Stimulated activated CD4-positive, alpha-beta T cell treated with anti-CD3 and anti-CD28 coated beads, TNF-alpha, amount 100 ng/mL, for 1 hour (primary cell): ENCODE measurements around the gene BTNL8.
"Not testable (repeated sequence)": the region's sequence is repeated elsewhere in the genome, so short reads cannot be mapped to it uniquely, and the experiment has no call there.

Experiments
- DNase-seq, 3 donors: peaks; one replicate each; pipeline ENCODE4 v3.0.0-alpha.2; 2020; ENCODE audit warnings: low read depth in 3 of 3, low spot score in 1 of 3

BTNL8 gene

GRCh38 chr5:180874804-180875582 lies 24.0 kb upstream of the BTNL8 start:
- no peak for DNase-seq

- DNase-seq, result no peak
These were observed 23.0 kb upstream of the BTNL8 start for GRCh38 chr5:180875860-180876426.

- DNase-seq, result not testable (repeated sequence)
These were observed 13.0 kb upstream of the BTNL8 start for GRCh38 chr5:180885845-180886529.

GRCh38 chr5:180889381-180889780 lies 9.6 kb upstream of the BTNL8 start:
- DNase-seq, result no peak

- DNase-seq, result not testable (repeated sequence)
These were observed 3.6 kb upstream of the BTNL8 start for GRCh38 chr5:180895330-180895729.

GRCh38 chr5:180900178-180900577 lies 1.2 kb downstream of the BTNL8 start:
- no peak for DNase-seq

DNA sequence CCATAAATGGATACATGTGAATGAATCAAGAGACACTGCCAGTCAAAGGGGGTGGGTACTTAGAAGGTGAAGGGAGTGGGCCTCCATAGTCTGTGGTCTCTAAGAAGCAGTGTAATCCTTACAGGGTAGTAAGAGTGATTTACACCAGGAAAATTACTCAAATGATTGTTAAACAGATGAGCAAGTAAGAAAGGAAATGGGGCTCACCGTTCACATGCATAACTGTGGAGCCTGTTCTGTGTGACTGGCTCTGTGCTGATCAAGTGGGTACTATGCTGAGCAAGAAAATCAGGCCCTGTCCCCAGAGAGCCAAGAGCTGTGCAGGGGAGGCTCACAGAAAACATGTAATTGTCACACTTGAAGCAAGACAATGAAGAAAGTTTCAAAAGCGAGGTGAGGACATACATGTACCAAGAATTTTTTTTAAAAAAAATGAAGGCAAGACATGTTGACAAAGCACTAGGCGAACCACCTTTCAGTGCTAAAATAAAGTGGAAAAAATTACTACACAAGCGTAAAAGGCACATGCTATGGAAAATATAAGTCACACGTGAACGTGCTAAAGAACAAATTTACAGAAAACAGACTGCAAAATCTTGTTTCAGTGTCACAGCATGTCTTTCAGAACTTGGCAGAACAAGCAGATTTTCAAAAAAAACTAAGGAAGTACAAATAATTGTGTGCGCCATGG lies 2.5 kb downstream of the BTNL8 start:
- no peak for DNase-seq

- DNase-seq, result no peak
These were observed 9.4 kb downstream of the BTNL8 start for GRCh38 chr5:180908400-180908799.

DNA sequence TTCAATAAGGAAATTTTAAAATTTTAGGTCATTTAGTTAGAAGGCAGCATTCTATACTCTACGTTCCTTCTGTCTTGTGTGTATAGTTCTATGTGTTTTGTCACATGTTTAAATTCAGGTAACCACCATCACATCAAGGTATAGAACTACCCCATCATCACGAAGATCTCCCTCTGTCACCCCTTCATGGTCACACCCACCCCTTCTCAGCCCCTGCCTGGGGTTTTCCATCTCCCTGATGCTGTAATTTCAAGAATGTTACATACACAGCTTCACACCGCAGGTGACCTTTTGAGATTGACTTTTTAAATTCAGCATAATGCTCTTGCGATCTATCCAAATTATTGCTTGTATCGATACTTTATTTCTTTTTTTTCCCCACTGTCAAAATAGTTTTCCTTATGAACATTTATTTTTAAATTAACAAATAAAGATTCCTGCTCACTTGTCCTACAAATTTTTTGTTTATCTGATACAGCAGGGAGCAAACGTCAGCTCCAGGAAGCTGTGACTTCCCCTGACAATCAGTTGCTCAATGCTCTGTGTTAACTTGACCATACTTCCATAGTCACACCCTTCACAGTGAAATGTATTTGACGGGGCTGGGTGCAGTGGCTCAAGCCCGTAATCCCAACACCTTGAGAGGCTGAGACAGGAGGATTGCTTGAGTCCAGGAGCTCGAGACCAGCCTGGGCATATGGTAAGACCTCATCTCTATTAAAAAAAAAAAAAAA lies 10.2 kb downstream of the BTNL8 start:
- DNase-seq, result no peak

GRCh38 chr5:180909782-180910181 lies 10.8 kb downstream of the BTNL8 start:
- no peak for DNase-seq

- DNase-seq, result no peak
These were observed 11.2 kb downstream of the BTNL8 start for GRCh38 chr5:180910182-180910581.

DNA sequence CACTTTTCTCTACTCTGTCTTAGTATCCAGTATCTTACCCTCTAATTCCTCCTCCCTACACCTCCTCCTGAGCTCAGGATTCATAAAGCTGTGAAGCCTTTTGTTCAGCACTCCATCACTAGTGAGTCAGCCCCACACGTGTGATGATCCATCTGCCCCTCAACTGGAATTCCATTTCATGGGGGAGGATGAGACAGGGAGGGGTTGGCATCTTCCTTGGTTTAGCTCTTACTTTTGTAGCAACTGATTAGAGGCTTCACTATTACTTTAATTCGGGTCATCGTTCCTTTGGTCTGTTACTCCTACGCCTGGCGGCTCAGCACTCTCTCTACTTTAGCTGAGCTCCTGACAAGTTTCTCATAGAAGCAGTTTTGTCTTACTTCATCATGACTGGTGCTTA lies 11.8 kb downstream of the BTNL8 start:
- DNase-seq, result no peak

DNA sequence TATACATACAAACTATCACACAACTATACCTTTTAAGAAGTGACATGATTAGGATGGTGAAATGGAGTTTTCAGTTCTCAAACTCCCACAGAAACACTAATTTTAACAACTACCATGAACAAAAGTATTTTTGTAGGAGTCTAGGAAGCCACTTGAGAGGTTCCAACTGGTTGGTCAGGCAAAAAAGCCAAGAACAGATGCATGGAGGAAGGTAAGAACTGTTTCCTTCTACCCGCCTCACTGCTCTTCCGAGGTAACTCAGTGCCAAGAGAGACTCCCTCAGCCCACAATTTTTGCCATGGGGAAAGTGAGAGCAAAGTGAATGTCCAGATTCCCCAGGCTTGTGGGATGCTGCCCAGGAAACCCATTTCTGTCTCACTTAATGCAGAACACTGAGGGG lies 15.7 kb downstream of the BTNL8 start:
- DNase-seq, result no peak

DNA sequence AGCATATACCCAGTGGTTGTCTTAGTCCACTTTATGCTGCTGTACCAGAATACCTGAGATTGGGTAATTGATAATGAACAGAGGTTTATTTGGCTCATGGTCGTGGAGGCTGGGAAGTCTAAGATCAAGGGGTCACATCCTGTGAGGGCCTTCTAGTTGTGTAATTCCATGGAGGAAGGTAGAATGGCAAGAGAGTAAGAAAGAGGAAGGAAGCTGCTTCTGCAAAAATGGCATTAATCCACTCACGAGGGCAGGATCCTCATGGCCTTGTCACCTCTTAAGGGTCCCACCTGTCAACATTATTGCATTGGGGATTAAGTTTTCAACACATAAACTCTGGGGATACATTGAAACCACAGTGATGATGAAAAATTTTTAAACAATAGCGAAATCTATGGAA lies 17.0 kb downstream of the BTNL8 start:
- DNase-seq, result no peak

- no peak for DNase-seq
These were observed 19.4 kb downstream of the BTNL8 start for GRCh38 chr5:180918380-180918779.

DNA sequence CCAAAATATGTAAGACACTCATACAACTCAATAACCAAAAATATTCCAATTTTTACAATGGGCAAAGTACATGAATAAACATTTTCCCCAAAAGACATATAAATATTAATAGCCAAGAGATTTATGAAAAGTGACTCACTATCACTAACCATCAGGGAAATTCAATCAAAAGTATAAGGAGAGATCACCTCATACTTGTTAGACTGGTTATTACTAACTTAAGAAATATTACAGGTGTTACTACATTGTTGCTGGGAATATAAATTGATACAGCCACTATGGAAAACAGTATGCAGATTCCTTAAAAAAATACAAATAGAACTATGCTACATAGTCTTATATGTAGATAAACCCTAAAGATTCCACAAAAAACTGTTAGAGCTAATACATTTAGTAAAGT lies 21.8 kb downstream of the BTNL8 start:
- DNase-seq, result no peak

GRCh38 chr5:180922932-180923331 lies 24.0 kb downstream of the BTNL8 start:
- no peak for DNase-seq

DNA sequence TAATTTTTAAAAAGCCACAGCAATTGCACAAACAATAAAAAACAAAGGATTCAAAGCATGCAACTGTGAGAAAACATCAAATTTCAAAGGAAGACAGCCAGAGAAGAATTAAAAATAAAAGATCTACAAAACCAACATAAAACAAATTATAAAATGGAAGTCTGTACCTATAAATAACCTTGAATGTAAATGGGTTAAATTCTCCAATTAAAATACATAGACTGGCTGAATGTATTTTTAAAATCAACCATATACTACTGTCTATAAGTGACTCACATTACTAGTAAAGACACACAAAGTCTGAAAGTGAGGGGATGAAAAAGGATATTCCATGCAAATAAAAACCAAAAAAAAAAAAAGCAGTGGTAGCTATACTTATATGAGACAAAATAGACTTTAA lies 33.7 kb downstream of the BTNL8 start:
- DNase-seq, result no peak

DNA sequence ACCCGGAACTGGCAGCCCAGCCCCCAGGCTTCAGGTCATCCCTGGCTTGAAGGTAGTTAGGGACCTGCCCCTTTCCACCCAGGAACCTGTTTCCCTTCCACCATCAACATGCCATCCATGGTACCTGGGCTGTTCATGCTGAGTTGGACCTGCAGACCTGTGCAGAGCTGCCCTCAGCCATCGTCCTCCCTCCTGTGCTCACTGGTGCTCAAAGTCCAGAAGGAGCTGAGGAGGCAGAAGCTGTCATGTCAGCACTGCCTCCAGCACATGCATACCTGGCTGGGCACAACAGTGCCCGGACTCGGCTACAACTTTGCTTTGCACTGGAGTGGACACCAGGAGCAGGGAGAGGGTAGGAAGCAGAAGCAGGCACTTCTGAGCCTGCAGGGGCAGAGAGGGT lies 36.2 kb downstream of the BTNL8 start:
- DNase-seq, result no peak

DNA sequence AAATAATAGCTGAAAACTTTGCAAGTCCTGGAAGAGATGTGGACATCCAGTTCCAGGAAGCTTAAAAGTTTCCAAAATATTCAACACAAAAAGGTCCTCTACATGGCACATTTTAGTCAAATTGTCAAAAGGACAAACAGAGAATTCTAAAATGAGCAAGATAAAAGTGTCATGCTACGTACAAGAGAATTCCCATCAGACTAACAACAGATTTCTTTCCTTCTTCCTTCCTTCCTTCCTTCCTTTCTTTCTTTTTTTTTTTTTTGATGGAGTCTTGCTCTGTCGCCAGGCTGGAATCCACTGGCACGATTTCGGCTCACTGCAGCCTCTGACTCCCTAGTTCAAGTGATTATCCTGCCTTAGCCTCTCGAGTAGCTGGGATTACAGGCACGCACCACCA lies 39.3 kb downstream of the BTNL8 start:
- DNase-seq, result no peak

DNA sequence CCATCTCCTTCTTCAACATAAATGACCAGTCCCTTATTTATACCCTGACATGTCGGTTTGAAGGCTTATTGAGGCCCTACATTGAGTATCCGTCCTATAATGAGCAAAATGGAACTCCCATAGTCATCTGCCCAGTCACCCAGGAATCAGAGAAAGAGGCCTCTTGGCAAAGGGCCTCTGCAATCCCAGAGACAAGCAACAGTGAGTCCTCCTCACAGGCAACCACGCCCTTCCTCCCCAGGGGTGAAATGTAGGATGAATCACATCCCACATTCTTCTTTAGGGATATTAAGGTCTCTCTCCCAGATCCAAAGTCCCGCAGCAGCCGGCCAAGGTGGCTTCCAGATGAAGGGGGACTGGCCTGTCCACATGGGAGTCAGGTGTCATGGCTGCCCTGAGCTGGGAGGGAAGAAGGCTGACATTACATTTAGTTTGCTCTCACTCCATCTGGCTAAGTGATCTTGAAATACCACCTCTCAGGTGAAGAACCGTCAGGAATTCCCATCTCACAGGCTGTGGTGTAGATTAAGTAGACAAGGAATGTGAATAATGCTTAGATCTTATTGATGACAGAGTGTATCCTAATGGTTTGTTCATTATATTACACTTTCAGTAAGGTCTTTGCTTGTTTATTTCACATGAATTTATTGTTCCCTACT lies 51.5 kb downstream of the BTNL8 start:
- no peak for DNase-seq
